ENCODE results near the gene MTO1.

- TF ChIP-seq CTCF (conservative IDR thresholded peaks at IDR 0.05 in 1 of 2, IDR thresholded peaks at IDR 0.05 in 1 of 2; ENCODE audit: low read depth in 1 of 2, low read length in 2 of 2) (no peak), EZH2 (IDR thresholded peaks at IDR 0.05; ENCODE audit: low read length, missing control alignments) (no peak)
Measured at GRCh38 chr6:73471686-73472290, 10.3 kb downstream of the MTO1 start.

Data from fibroblast of lung (primary cell).